GM12801 (cell line): ENCODE results near the gene OSBPL10.

Experiments used
- CTCF ChIP-seq: IDR thresholded peaks from one replicate; pipeline ENCODE4 v1.5.1; 2011; ENCODE audit warnings: control low read depth; ENCODE audit not compliant: insufficient read length; ENCODE audit errors: extremely low read depth

The OSBPL10 gene

GRCh38 chr3:31960793-31961431, 20.1 kb downstream of the OSBPL10 start:
- TF ChIP-seq CTCF, result no peak

GRCh38 chr3:31959951-31960792, 20.9 kb downstream of the OSBPL10 start:
- no peak for TF ChIP-seq CTCF

GRCh38 chr3:31959251-31959650, 21.8 kb downstream of the OSBPL10 start:
- no peak for TF ChIP-seq CTCF

GRCh38 chr3:31958701-31959152, 22.3 kb downstream of the OSBPL10 start:
- no peak for TF ChIP-seq CTCF

- TF ChIP-seq CTCF, result no peak
Observed at GRCh38 chr3:31957106-31957505, 24.0 kb downstream of the OSBPL10 start.

GRCh38 chr3:31955581-31955980, 25.5 kb downstream of the OSBPL10 start:
- no peak for TF ChIP-seq CTCF

GRCh38 chr3:31953636-31954035, 27.4 kb downstream of the OSBPL10 start:
- TF ChIP-seq CTCF, result no peak
